ENCODE data around the gene XYLT1.

The XYLT1 gene

GRCh38 chr16:17076818-17077498 is 393.8 kb downstream of the XYLT1 start:
- no peak for TF ChIP-seq CTCF (IDR thresholded peaks at IDR 0.05; ENCODE audit: low read depth, low read length, missing control alignments)
- H3K4me3 ChIP-seq (replicated peaks; ENCODE audit: low read depth, low read length) = no peak overlapping the region
- no peak for DNase-seq (ENCODE audit: extremely low read depth, low read depth)

GRCh38 chr16:17076092-17076754 is 394.5 kb downstream of the XYLT1 start:
- TF ChIP-seq CTCF (IDR thresholded peaks at IDR 0.05; ENCODE audit: low read depth, low read length, missing control alignments) = no peak
- DNase-seq (ENCODE audit: extremely low read depth, low read depth) = no peak
- H3K4me3 ChIP-seq (replicated peaks; ENCODE audit: low read depth, low read length) = no peak overlapping the region

- no peak overlapping the region for H3K4me3 ChIP-seq (replicated peaks; ENCODE audit: low read depth, low read length)
- TF ChIP-seq CTCF (IDR thresholded peaks at IDR 0.05; ENCODE audit: low read depth, low read length, missing control alignments) = no peak
- DNase-seq (ENCODE audit: extremely low read depth, low read depth) = no peak
Measured at GRCh38 chr16:17072104-17072503, 398.7 kb downstream of the XYLT1 start.

GRCh38 chr16:17070882-17071592 is 399.7 kb downstream of the XYLT1 start:
- H3K4me3 ChIP-seq (replicated peaks; ENCODE audit: low read depth, low read length) = no peak overlapping the region
- no peak for DNase-seq (ENCODE audit: extremely low read depth, low read depth)
- TF ChIP-seq CTCF (IDR thresholded peaks at IDR 0.05; ENCODE audit: low read depth, low read length, missing control alignments) = no peak

- DNase-seq (ENCODE audit: extremely low read depth, low read depth) = no peak
- H3K4me3 ChIP-seq (replicated peaks; ENCODE audit: low read depth, low read length) = no peak overlapping the region
- no peak for TF ChIP-seq CTCF (IDR thresholded peaks at IDR 0.05; ENCODE audit: low read depth, low read length, missing control alignments)
Measured at GRCh38 chr16:17069681-17070080, 401.1 kb downstream of the XYLT1 start.

- H3K4me3 ChIP-seq (replicated peaks; ENCODE audit: low read depth, low read length) = no peak overlapping the region
- no peak for DNase-seq (ENCODE audit: extremely low read depth, low read depth)
- no peak for TF ChIP-seq CTCF (IDR thresholded peaks at IDR 0.05; ENCODE audit: low read depth, low read length, missing control alignments)
Measured at GRCh38 chr16:17068524-17068923, 402.2 kb downstream of the XYLT1 start.
